K562 (cell line): ENCODE data around the gene CALHM4. TPM values are rescaled to one million over a fixed set of nuclear protein-coding genes. Genes with fewer than 3 reads are reported as not detected.

Source experiments
- ETV5 ChIP-seq: sonication (generic); formaldehyde crosslinking; IDR thresholded peaks from 2 replicates; pipeline ENCODE4 v1.4.0; 2020; ENCODE audit warnings: low read depth, mild to moderate bottlenecking, missing genetic modification reagents
- HDGF ChIP-seq: fragments of 450-650 bp; IDR thresholded peaks from 2 replicates; pipeline ENCODE4 v1.6.1; 2016
- HMBOX1 ChIP-seq: sonication (generic); IDR thresholded peaks from 2 replicates; pipeline ENCODE4 v1.6.1; 2016
- RAD21 ChIP-seq, 2 experiments: fragments of 250-450 bp in 1 of 2; fragments of 450-650 bp in 1 of 2; sonication (Bioruptor Pico) in 1 of 2; formaldehyde crosslinking in 1 of 2; IDR thresholded peaks in 1 of 2; conservative IDR thresholded peaks in 1 of 2; 2 replicates each; pipeline versions ENCODE4 v1.4.0 to v1.8.0; 2020 to 2022; ENCODE audit warnings: mild to moderate bottlenecking in 2 of 2, moderate library complexity in 1 of 2
- REST ChIP-seq, 2 experiments: fragments of 450-650 bp; formaldehyde crosslinking in 1 of 2; IDR thresholded peaks; 2 replicates each; pipeline versions ENCODE4 v1.4.0 to v1.6.1; 2014 to 2020; ENCODE audit warnings: mild to moderate bottlenecking in 2 of 2, borderline replicate concordance in 1 of 2, low read depth in 1 of 2
- ZHX1 ChIP-seq: fragments of 150-350 bp; conservative IDR thresholded peaks from 2 replicates; pipeline ENCODE4 v1.6.1; 2014; ENCODE audit warnings: low read length
- ZNF764 ChIP-seq: fragments of 250-450 bp; sonication (Bioruptor Pico); IDR thresholded peaks from 2 replicates; pipeline ENCODE4 v1.4.0; 2020; ENCODE audit warnings: low read depth, mild to moderate bottlenecking, moderate library complexity
- polyA plus RNA-seq, 8 experiments: library from polyadenylated mRNA; depleted of rRNA in 4 of 8; stranded (reverse) in 5 of 8; unstranded in 3 of 8; fragments of >200 nt; fragmentation: Nextera tagmentation in 2 of 8; fragmentation: Illumina TruSeq in 1 of 8; extraction: Ambion mirVana in 2 of 8; extraction: Trizol in 1 of 8; gene quantifications; 2 replicates each; pipeline versions ENCODE4 v1.2.1 to v1.2.3, GENCODE V29; 2011 to 2014; ENCODE audit warnings: inconsistent platforms in 1 of 8, missing spikeins in 1 of 8
- total RNA-seq, 7 experiments: library from RNA; depleted of rRNA in 6 of 7; stranded (reverse); fragments of >200 nt in 6 of 7; fragmentation: Illumina TruSeq in 2 of 7; extraction: Trizol in 2 of 7; gene quantifications; 2 replicates each; pipeline versions ENCODE4 v1.2.1 to v1.2.3, GENCODE V29; 2011 to 2021; ENCODE audit warnings: low replicate concordance in 1 of 7
- TF ChIP-seq, protein P1 (sequence below): fragments of 450-650 bp; formaldehyde crosslinking; IDR thresholded peaks from 2 replicates; pipeline ENCODE4 v1.4.0; 2020; ENCODE audit warnings: mild to moderate bottlenecking, moderate library complexity

CALHM4 gene
- total and polyA plus RNA-seq, 9 of the 15 experiments (the other 6 are each of a cell fraction or from before 2014, with no cell fraction given), result not detected

DNA sequence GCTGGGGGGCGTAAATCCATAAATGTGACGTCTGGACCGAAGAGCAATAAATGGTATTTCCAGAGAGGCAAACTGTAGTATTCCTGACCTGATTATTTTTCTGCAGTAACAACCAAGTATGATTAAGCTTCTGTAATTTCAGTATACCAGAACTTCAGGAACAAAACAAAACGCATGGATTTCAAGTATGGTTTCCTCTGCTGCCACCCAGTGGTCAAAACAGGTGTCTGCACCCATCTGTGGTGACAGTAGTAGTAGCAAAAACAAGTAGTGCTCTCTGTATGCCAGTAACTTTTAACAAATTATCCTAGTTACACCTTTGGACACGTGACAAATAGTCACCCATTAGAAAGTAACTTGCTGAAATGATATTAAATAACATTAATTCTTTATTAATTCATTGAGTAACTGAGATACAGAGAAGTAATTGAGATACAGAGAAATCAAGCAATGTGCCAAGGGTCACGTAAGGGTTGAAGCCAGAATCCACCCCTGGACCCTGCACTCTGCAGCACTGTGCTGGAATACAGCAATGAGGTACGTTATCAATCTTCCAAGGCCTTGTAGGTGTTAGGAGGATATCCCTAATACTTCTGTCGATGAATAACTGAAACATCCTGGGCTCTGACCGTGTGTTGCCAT, 7.9 kb downstream of the CALHM4 start (continued):
- no peak for TF ChIP-seq ZHX1
- TF ChIP-seq, protein P1, sequence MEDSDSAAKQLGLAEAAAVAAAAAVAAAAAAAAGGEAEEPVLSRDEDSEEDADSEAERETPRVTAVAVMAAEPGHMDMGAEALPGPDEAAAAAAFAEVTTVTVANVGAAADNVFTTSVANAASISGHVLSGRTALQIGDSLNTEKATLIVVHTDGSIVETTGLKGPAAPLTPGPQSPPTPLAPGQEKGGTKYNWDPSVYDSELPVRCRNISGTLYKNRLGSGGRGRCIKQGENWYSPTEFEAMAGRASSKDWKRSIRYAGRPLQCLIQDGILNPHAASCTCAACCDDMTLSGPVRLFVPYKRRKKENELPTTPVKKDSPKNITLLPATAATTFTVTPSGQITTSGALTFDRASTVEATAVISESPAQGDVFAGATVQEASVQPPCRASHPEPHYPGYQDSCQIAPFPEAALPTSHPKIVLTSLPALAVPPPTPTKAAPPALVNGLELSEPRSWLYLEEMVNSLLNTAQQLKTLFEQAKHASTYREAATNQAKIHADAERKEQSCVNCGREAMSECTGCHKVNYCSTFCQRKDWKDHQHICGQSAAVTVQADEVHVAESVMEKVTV (CRISPR knock-in tag), result peak; percentile 64
- TF ChIP-seq HDGF, result no peak
- TF ChIP-seq ZNF764 (CRISPR knock-in tag), result no peak
- TF ChIP-seq RAD21 (CRISPR knock-in tag; conservative IDR thresholded peaks at IDR 0.05 in 1 of 2, IDR thresholded peaks at IDR 0.05 in 1 of 2), result peak; percentile 81 to 85
- TF ChIP-seq REST (IDR thresholded peaks at IDR 0.05; ENCODE audit: borderline replicate concordance), result peak; percentile 66; the same call in 1 of the 2 replicates
- no peak for TF ChIP-seq REST (CRISPR knock-in tag; IDR thresholded peaks at IDR 0.05; ENCODE audit: low read depth)
- 0 out of 2 replicates have a peak, but pooled peaks have one; percentile 18 for TF ChIP-seq HMBOX1
- TF ChIP-seq ETV5 (CRISPR knock-in tag), result 0 out of 2 replicates have a peak, but pooled peaks have one; percentile 0
